Measurements from ENCODE around the gene LCA5.

- no peak for TF ChIP-seq POLR2AphosphoS5 (IDR thresholded peaks at IDR 0.05; ENCODE audit: low read depth, low read length)
- TF ChIP-seq TAF1 (IDR thresholded peaks at IDR 0.05; ENCODE audit: borderline replicate concordance, low read depth, low read length): no peak
Measured at GRCh38 chr6:79544939-79545450, 7.8 kb upstream of the LCA5 start.

All from GM12892 (cell line).